Stimulated activated CD4-positive, alpha-beta T cell treated with anti-CD3 and anti-CD28 coated beads, Interleukin-1b, Interleukin-23, amount 100 ng/mL, for 48 hours (primary cell): ENCODE data around the gene PLEK2.
A peak's percentile ranks its signal among the peaks of the same experiment; 100 is the strongest.
"Not testable (repeated sequence)": the region's sequence is repeated elsewhere in the genome, so short reads cannot be mapped to it uniquely, and the experiment has no call there.

Experiments
- DNase-seq: peaks from one replicate; pipeline ENCODE4 v3.0.0-alpha.2; 2020

Gene PLEK2, protein sequence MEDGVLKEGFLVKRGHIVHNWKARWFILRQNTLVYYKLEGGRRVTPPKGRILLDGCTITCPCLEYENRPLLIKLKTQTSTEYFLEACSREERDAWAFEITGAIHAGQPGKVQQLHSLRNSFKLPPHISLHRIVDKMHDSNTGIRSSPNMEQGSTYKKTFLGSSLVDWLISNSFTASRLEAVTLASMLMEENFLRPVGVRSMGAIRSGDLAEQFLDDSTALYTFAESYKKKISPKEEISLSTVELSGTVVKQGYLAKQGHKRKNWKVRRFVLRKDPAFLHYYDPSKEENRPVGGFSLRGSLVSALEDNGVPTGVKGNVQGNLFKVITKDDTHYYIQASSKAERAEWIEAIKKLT

DNA sequence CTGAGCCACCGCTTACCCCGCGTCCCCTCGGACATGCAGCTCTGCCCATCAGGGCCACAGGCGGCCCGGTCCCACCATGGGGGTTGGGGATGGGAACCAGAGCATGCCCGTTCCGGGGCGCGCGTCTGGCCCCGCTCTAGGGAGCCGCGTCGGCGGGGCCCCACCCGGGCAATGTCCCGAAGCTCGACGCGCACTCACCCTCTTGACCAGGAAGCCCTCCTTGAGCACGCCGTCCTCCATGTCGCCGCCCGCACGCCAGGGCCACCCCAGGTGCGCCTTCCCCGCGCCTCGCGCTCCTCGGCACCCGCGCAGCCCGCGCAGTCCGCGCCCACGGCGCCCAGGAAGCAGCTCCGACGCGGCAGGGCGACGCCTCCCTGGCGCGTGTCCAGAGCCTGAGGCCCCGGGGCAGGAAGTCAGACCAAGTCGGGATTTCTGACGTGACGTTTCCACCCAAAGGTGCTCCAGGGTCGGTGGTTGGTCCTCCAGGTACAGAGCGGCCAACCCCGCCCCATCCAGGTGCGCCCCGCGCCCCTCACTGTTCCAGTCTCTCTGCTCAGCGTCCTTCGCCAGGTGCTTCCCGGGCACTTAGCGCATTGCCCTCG is at the start of gene PLEK2:
PLEK2 (minus strand) TSS at position 346 of the 602 bp plus-strand sequence; CDS start at position 240, 106 bp downstream.
- DNase-seq: peak; percentile 35

DNA sequence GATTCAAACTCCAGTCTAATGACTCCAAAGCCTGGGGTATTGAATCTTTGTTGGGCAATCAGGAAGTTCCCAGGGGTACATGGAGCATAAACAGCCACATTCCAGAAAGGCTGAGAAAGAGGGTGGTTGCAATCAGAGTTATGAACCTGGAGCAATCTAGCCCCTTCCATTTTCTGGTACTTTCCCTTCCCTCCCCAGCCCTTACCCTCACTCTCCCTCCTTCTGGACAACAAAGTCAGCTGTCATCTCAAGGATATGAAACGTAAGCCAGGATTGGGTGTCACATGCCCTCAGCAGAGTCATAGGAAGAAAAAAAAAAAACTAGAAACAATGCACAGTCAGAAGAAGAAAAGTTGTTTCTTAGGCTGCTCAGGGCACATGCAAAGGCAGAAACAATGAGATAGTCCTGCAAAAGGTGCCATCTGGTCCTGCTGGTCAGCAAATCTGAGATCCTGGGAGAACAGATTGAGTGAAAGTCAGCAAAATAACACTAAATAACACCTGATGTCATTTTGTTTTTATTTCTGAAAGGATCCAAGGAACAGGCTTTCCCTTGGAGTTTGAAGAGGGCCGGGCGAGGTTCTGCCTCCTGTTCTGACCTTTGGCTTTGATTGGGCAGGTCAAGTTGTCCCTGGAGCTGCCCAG is 49.5 kb upstream of the PLEK2 start:
- DNase-seq: no peak

- no peak for DNase-seq
These were observed 47.4 kb upstream of the PLEK2 start for GRCh38 chr14:67459336-67459735.

DNA sequence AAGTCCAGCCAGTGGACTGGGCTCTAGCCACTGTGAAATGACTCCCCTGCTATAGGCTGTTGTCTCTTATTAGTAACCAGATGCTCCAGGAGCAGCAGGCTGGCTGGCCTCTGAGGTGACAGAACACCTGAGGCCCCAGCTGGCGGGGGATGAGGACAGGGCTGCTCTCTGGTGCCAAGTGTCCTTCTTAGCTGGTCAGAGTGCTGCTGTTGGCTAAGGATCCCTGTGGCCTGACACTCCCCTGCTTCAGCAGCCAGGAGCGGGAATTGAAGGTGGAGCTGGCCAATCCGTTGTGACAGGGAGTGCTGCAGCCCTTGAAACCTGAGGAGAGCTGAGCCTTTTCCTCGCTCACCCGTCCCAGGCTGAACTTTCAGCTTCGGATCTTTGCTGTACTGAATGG is 45.8 kb upstream of the PLEK2 start:
- no peak for DNase-seq

- DNase-seq: no peak
These were observed 44.8 kb upstream of the PLEK2 start for GRCh38 chr14:67456732-67457131.

DNA sequence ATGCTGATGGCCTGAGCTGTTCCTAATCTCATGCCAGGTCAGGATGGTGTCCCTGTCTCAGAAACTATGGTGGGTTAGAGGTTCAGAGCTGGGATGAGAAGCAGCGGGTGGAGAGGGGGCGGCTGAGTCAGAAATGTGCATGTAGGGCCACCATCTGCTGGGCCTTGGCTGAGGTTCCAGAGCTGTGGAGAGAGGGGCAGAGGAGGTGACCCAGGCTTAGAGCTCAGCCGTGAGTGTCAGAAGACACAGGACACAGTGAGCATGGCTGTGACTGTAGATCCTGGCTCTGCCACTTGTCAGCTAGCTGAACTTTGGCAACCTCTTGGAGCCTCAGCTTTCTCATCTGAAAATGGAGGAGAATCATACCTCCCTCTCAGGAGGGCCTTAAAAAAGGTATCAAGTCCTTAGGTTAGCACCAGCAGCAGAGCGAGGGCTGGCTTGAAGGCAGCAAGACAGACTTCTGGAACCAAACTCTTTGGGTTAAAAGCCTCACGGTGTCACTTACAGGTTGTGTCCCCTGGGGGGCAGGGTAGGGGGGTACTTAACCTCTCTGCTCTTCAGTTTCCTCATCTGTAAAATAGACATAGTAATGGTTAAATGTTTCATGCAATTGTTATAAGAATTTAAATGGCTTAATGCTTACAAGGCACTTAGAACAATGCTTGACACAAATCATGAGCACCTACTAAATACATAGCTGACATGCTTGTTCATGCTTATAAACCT is 41.8 kb upstream of the PLEK2 start:
- no peak for DNase-seq

- DNase-seq: not testable (repeated sequence)
These were observed 39.7 kb upstream of the PLEK2 start for GRCh38 chr14:67451667-67452066.

DNA sequence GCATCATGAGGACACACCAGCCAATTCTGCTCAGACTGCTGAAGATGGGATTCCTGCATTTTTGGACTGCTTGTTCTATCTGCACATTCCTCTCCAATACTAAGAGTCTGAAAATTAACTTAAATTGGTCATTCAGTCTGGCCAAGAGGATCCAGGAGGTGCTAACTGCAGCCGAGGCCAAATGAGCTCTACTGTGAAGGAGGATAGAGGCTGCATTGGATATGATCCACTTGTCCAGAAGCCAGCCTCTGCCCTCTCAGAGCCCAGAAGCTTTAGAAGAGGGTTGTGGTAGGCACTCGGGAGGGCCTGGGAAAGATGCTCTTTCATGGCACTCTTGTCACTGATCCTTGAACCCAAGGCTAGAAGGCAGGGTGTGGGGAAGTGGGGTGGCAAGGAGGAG is 37.1 kb upstream of the PLEK2 start:
- no peak for DNase-seq

DNA sequence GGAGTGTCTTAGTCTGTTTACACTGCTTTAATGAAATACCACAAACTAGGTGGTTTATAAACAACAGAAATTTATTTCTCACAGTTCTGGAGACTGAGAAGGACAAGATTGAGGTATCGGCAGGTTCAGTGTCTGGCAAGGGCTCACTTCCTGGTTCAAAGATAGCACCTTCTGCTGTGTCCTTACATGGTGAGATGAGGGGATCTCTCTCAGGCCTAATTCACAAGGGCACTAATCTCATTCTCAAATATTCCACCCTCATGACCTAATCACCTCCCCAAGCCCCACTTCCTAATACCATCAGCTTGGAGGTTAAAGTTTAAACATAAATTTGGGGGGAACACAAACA is 35.0 kb upstream of the PLEK2 start:
- DNase-seq: no peak

- no peak for DNase-seq
These were observed 34.5 kb upstream of the PLEK2 start for GRCh38 chr14:67446371-67447032.

- no peak for DNase-seq
These were observed 32.4 kb upstream of the PLEK2 start for GRCh38 chr14:67444395-67444794.

GRCh38 chr14:67442139-67442906 is 30.4 kb upstream of the PLEK2 start:
- no peak for DNase-seq

- no peak for DNase-seq
These were observed 29.7 kb upstream of the PLEK2 start for GRCh38 chr14:67441672-67442071.

- no peak for DNase-seq
These were observed 29.3 kb upstream of the PLEK2 start for GRCh38 chr14:67441256-67441655.

DNA sequence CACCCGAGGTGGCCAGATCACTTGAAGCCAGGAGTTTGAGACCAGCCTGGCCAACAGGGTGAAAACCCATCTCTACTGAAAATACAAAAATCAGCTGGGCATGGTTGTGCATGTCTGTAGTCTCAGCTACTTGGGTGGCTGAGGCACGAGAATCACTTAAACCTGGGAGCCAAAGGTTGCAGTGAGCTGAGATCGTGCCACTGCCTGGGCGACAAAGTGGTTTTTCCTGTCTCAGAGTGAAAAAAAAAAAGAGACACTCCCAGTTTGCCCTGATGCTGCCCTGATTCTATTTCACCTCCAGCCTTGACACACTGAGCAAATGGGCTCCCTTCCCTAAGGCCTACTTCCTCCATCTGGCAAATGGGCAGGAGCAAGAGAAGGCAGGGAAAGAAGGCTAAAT is 28.5 kb upstream of the PLEK2 start:
- no peak for DNase-seq

GRCh38 chr14:67438969-67439368 is 27.0 kb upstream of the PLEK2 start:
- DNase-seq: no peak

DNA sequence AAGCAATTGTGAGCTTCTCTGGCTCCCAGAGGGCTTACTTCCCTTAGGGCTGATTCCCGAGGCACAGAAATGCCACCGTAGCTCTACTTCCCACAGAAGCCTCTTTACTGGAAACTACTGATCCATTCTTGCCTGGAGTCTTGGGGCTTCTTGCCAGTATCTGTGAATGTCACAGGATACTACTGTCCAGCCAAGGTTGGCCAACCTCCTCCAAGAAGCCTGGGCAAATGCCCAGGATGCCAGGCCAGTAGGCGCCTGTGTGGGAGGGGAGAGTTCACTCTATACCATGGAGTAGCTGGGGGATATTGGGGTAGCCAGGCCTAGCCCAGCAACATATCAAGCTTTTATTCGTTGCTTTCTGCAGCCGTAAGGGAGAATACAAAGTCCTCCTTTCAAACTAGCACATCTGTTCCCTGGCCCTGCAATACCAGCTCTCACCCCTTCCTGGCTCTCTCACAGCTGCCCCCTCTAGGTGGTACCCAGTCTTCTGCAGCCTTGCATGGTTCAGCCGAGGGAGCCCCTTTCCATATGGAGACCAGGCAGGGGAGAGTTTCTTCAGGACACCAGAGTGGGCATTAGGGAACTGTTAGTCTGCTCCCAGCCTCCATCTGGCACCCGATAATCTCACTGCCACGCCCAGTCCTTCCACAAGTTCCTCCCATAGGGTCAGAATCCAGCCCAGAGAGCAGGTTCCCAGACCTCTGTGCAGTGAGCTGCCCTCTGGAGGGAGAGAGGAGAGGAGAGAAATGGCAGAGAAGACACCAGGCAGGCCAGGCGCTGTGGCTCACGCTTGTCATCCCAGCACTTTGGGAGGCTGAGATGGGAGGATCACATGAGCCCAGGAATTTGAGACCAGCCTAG is 24.3 kb upstream of the PLEK2 start:
- DNase-seq: no peak

DNA sequence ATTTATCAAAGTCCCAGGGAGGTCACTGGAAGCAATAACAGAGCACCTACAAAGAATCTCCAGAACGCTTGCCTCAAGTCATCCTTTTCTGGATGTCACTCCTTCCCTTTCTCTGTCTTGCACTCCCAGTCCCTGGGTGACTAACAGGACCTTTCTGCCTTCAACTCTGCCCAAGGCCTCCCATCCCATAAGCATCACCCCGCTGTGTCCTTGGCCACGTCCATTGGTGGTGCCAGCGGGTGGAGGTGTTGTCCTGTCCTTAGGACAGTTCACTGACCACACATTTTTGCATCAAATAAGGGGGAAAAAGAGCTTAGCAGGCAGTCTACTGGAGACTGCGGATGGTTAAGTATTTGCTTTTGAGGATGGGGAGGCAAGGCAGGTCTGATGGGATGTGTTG is 23.6 kb upstream of the PLEK2 start:
- DNase-seq: no peak

DNA sequence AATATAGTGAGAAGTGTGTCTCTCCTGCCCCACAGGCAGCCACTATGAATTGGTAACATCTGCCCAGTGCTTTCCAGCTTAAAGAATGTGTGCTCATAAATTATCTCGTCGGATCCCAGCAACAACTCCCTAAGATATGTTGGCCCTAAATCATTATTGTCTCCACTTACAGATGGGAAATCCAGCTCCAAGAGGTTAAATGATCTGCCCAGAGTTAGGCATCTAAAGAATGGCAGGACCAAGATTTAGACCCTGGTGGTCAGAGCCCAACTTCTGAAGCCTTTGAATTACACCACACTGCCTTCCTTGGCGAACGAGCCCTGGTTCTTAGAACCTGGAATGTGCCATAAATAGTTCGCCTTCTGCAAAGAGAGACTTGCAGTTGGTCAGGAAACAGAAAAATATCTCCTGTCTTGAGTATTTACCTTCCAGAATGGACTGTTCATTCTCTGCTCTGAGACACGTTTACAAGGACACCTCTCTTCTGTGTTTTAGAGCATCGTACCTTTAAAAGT is 20.1 kb upstream of the PLEK2 start:
- DNase-seq: no peak

DNA sequence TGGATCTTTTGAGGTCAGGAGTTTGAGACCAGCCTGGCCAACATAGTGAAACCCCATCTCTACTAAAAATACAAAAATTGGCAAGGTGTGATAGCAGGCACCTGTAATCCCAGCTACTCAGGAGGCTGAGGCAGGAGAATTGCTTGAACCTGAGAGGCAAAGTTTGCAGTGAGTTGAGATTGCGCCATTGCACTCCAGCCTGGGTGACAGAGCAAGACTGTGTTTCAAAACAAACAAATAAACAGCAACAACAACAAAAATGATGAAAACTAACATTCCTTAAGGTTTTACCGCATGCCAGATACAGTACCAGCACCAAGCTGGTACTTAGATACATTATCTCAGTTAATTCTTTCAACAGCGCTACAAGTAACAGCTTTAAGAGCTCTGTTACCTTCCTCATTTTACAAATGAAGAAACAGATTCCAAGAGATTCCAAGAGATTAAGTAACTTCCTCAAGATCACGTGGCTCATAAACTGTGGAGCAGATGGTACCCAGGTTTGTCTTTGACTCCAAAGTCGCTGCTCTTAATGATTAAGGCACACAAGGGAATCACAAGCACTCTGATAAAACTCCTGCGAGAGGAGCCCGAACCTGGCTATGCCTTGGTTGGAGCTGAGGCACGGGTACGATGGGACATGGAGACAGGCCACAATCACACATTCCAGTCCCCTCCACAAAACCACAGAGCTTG is 17.7 kb upstream of the PLEK2 start:
- no peak for DNase-seq
